K562 (cell line): ENCODE data around the gene MTHFSD. TPM values are rescaled to one million over a fixed set of nuclear protein-coding genes. Genes with fewer than 3 reads are reported as not detected.

ENCODE experiments used
- ATF1 ChIP-seq, 2 experiments: fragments of 450-650 bp in 1 of 2; IDR thresholded peaks; 2 replicates each; pipeline ENCODE4 v1.6.1; 2016; ENCODE audit warnings: missing compliant biosample characterization in 1 of 2, missing genetic modification characterization in 1 of 2
- CSDE1 ChIP-seq, 2 experiments: fragments of 450-650 bp; IDR thresholded peaks; 2 replicates each; pipeline ENCODE4 v1.6.1; 2016; ENCODE audit warnings: mild to moderate bottlenecking in 1 of 2
- HBP1 ChIP-seq: fragments of 450-650 bp; formaldehyde crosslinking; IDR thresholded peaks from 2 replicates; pipeline ENCODE4 v1.4.0; 2022; ENCODE audit warnings: missing genetic modification characterization
- KAT7 ChIP-seq: sonication (generic); formaldehyde crosslinking; IDR thresholded peaks from 2 replicates; pipeline ENCODE4 v1.8.0; 2022; ENCODE audit warnings: missing genetic modification reagents, mild to moderate bottlenecking, borderline replicate concordance
- MXI1 ChIP-seq: IDR thresholded peaks from 2 replicates; pipeline ENCODE4 v1.6.1; 2011; ENCODE audit warnings: low read depth, mild to moderate bottlenecking, improper control_type of control experiment, low read length
- RAD51 ChIP-seq: fragments of 450-650 bp; IDR thresholded peaks from 2 replicates; pipeline ENCODE4 v1.7.1; 2016; ENCODE audit warnings: low read depth, mild to moderate bottlenecking, borderline replicate concordance
- SMAD4 ChIP-seq: fragments of 250-450 bp; sonication (Bioruptor Pico); conservative IDR thresholded peaks from 2 replicates; pipeline ENCODE4 v1.8.0; 2021; ENCODE audit warnings: inconsistent platforms, mild to moderate bottlenecking, moderate library complexity
- SMARCA4 ChIP-seq: fragments of 450-650 bp; IDR thresholded peaks from 2 replicates; pipeline ENCODE4 v1.6.1; 2016
- XRCC4 ChIP-seq: IDR thresholded peaks from one replicate; pipeline ENCODE4 v1.6.1; 2011; ENCODE audit not compliant: insufficient read depth, insufficient read length; ENCODE audit errors: extremely low read depth
- ZNF124 ChIP-seq: sonication (generic); formaldehyde crosslinking; IDR thresholded peaks from 2 replicates; pipeline ENCODE4 v1.8.1; 2022; ENCODE audit warnings: missing genetic modification reagents
- ZNF655 ChIP-seq: fragments of 250-450 bp; sonication (Bioruptor Pico); IDR thresholded peaks from 2 replicates; pipeline ENCODE4 v1.5.0; 2021
- polyA plus RNA-seq, 8 experiments: library from polyadenylated mRNA; depleted of rRNA in 4 of 8; stranded (reverse) in 5 of 8; unstranded in 3 of 8; fragments of >200 nt; fragmentation: Nextera tagmentation in 2 of 8; fragmentation: Illumina TruSeq in 1 of 8; extraction: Ambion mirVana in 2 of 8; extraction: Trizol in 1 of 8; gene quantifications; 2 replicates each; pipeline versions ENCODE4 v1.2.1 to v1.2.3, GENCODE V29; 2011 to 2014; ENCODE audit warnings: inconsistent platforms in 1 of 8, missing spikeins in 1 of 8
- total RNA-seq, 7 experiments: library from RNA; depleted of rRNA in 6 of 7; stranded (reverse); fragments of >200 nt in 6 of 7; fragmentation: Illumina TruSeq in 2 of 7; extraction: Trizol in 2 of 7; gene quantifications; 2 replicates each; pipeline versions ENCODE4 v1.2.1 to v1.2.3, GENCODE V29; 2011 to 2021; ENCODE audit warnings: low replicate concordance in 1 of 7
- TF ChIP-seq, protein P1 (sequence below): IDR thresholded peaks from 3 replicates; pipeline ENCODE4 v1.6.1; 2011; ENCODE audit warnings: borderline replicate concordance, mild to moderate bottlenecking, moderate library complexity; ENCODE audit not compliant: insufficient read length; ENCODE audit errors: extremely low read depth
- TF ChIP-seq, protein P2 (sequence below), 2 experiments: fragments of 450-650 bp; formaldehyde crosslinking in 1 of 2; IDR thresholded peaks; 2 replicates each; pipeline versions ENCODE4 v1.4.0 to v1.6.1; 2014 to 2020; ENCODE audit warnings: mild to moderate bottlenecking in 2 of 2, borderline replicate concordance in 1 of 2, low read depth in 1 of 2

The MTHFSD gene
- total and polyA plus RNA-seq, 9 of the 15 experiments (the other 6 are each of a cell fraction or from before 2014, with no cell fraction given): 3.2 to 20.2 (median 12.0) TPM

DNA sequence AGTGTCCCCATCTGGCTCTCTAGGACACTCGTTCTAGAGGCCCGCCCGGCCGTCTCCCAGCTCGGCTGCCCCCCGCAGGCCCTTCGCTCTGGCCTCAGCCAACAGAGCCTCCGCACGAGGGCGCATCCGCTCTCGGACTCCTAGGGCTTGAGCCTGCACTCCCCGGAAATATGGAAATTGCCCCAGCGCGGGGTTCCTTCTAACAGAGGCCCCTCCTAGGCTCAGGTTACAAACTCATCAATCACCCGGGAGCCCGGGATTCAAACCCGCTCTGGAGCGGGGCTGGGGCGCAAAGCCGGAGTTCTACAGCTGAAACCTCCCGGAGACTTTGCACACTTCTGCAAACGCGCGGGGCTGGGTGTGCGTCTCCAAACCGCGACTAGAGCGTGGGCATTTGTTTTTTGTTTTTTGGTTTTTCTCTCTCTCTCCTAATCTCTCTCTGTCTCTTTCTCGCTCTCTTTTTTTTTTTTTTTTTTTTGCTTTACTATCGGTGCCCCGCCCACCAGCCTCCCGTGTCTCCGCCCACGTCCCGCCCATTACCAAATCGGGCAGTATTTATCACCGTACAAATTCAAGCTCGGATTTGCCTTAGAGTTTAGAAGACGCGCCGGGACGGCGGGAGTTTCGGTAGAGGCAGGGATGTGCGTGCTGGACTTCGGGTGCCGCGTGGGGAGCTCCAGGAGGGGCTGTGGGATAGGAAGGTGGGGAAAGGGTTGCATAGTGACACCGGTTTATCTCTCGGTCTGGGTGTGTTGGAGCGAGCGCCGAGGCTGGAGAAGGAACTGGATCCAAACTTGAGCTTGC lies 20.9 kb upstream of the MTHFSD start (continued):
- TF ChIP-seq MXI1 (no peak), CSDE1 (IDR thresholded peaks at IDR 0.05) (no peak), ZNF124 (CRISPR knock-in tag) (no peak), SMAD4 (CRISPR knock-in tag) (no peak), ATF1 (CRISPR knock-in tag; IDR thresholded peaks at IDR 0.05) (no peak), ATF1 (tag; IDR thresholded peaks at IDR 0.05) (peak; percentile 42; the same call in 1 of the 2 replicates), XRCC4 (no peak), SMARCA4 (peak; percentile 66), ZNF655 (CRISPR knock-in tag) (no peak), RAD51 (no peak), HBP1 (CRISPR knock-in tag) (no peak), KAT7 (CRISPR knock-in tag) (no peak)
- TF ChIP-seq, protein P1, sequence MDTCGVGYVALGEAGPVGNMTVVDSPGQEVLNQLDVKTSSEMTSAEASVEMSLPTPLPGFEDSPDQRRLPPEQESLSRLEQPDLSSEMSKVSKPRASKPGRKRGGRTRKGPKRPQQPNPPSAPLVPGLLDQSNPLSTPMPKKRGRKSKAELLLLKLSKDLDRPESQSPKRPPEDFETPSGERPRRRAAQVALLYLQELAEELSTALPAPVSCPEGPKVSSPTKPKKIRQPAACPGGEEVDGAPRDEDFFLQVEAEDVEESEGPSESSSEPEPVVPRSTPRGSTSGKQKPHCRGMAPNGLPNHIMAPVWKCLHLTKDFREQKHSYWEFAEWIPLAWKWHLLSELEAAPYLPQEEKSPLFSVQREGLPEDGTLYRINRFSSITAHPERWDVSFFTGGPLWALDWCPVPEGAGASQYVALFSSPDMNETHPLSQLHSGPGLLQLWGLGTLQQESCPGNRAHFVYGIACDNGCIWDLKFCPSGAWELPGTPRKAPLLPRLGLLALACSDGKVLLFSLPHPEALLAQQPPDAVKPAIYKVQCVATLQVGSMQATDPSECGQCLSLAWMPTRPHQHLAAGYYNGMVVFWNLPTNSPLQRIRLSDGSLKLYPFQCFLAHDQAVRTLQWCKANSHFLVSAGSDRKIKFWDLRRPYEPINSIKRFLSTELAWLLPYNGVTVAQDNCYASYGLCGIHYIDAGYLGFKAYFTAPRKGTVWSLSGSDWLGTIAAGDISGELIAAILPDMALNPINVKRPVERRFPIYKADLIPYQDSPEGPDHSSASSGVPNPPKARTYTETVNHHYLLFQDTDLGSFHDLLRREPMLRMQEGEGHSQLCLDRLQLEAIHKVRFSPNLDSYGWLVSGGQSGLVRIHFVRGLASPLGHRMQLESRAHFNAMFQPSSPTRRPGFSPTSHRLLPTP: no peak
- TF ChIP-seq, protein P2, sequence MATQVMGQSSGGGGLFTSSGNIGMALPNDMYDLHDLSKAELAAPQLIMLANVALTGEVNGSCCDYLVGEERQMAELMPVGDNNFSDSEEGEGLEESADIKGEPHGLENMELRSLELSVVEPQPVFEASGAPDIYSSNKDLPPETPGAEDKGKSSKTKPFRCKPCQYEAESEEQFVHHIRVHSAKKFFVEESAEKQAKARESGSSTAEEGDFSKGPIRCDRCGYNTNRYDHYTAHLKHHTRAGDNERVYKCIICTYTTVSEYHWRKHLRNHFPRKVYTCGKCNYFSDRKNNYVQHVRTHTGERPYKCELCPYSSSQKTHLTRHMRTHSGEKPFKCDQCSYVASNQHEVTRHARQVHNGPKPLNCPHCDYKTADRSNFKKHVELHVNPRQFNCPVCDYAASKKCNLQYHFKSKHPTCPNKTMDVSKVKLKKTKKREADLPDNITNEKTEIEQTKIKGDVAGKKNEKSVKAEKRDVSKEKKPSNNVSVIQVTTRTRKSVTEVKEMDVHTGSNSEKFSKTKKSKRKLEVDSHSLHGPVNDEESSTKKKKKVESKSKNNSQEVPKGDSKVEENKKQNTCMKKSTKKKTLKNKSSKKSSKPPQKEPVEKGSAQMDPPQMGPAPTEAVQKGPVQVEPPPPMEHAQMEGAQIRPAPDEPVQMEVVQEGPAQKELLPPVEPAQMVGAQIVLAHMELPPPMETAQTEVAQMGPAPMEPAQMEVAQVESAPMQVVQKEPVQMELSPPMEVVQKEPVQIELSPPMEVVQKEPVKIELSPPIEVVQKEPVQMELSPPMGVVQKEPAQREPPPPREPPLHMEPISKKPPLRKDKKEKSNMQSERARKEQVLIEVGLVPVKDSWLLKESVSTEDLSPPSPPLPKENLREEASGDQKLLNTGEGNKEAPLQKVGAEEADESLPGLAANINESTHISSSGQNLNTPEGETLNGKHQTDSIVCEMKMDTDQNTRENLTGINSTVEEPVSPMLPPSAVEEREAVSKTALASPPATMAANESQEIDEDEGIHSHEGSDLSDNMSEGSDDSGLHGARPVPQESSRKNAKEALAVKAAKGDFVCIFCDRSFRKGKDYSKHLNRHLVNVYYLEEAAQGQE (IDR thresholded peaks at IDR 0.05; ENCODE audit: borderline replicate concordance): peak; percentile 66; the same call in 1 of the 2 replicates
- TF ChIP-seq, protein P2 (CRISPR knock-in tag; IDR thresholded peaks at IDR 0.05; ENCODE audit: low read depth): no peak
